CD4-positive, alpha-beta memory T cell (primary cell): ENCODE results near the gene TMEM272. TPM values are rescaled to one million over a fixed set of nuclear protein-coding genes. Genes with fewer than 3 reads are reported as not detected.
A peak's percentile ranks its signal among the peaks of the same experiment; 100 is the strongest.

Experiments
- CTCF ChIA-PET: fragments of 350-600 bp; sonication (Branson Sonifier 250); formaldehyde crosslinking; loops from one replicate; lab custom pipeline; 2021; ENCODE audit warnings: inconsistent platforms; ENCODE audit not compliant: partially characterized antibody; lab: Charles Lee
- POLR2A ChIA-PET: fragments of 350-600 bp; sonication (Branson Sonifier 250); formaldehyde crosslinking; loops from one replicate; lab custom pipeline; 2021; ENCODE audit not compliant: partially characterized antibody; lab: Charles Lee
- DNase-seq, 5 donors: peaks; one replicate each; pipeline versions ENCODE4 v3.0.0 to v3.0.0-alpha.2; 2020 to 2022; ENCODE audit warnings: mixed read lengths in 1 of 5
- H3K27ac ChIP-seq: one replicate; pipeline ENCODE4 v1.7.0; 2013; ENCODE audit warnings: low read depth, low read length
- H3K27me3 ChIP-seq: 2 replicates; pipeline ENCODE4 v1.7.0; 2013; ENCODE audit warnings: mild to moderate bottlenecking, low read length, moderate library complexity; ENCODE audit not compliant: insufficient read depth
- H3K36me3 ChIP-seq: 2 replicates; pipeline ENCODE4 v1.7.0; 2013; ENCODE audit warnings: mild to moderate bottlenecking, low read length, moderate library complexity; ENCODE audit not compliant: insufficient read depth
- H3K4me1 ChIP-seq: 2 replicates; pipeline ENCODE4 v1.7.0; 2013; ENCODE audit warnings: mild to moderate bottlenecking, low read length, moderate library complexity; ENCODE audit not compliant: insufficient read depth
- H3K4me3 ChIP-seq, 2 donors: one replicate each; pipeline ENCODE4 v1.7.0; 2013; ENCODE audit warnings: low read length in 2 of 2, mild to moderate bottlenecking in 1 of 2
- H3K9me3 ChIP-seq, 2 donors: one replicate each; pipeline ENCODE4 v1.7.0; 2013; ENCODE audit warnings: low read length in 2 of 2, control low read depth in 1 of 2; ENCODE audit not compliant: control insufficient read depth in 1 of 2
- H3K27ac Mint-ChIP-seq, 7 donors: one replicate each; pipeline ENCODE4 v1.8.0; 2020 to 2021; ENCODE audit warnings: mixed read lengths in 7 of 7, mild to moderate bottlenecking in 6 of 7, inconsistent platforms in 3 of 7, moderate library complexity in 3 of 7
- H3K27me3 Mint-ChIP-seq, 2 donors: one replicate each; pipeline ENCODE4 v1.8.0; 2020 to 2021; ENCODE audit warnings: mixed read lengths in 2 of 2
- H3K36me3 Mint-ChIP-seq, 2 donors: one replicate each; pipeline ENCODE4 v1.8.0; 2020 to 2021; ENCODE audit warnings: mixed read lengths in 2 of 2, inconsistent platforms in 1 of 2, mild to moderate bottlenecking in 1 of 2
- H3K4me1 Mint-ChIP-seq, 4 donors: one replicate each; pipeline ENCODE4 v1.8.0; 2020 to 2021; ENCODE audit warnings: mixed read lengths in 4 of 4, mild to moderate bottlenecking in 1 of 4
- H3K4me3 Mint-ChIP-seq, 8 donors: one replicate each; pipeline ENCODE4 v1.8.0; 2020 to 2021; ENCODE audit warnings: mixed read lengths in 8 of 8, mild to moderate bottlenecking in 7 of 8, moderate library complexity in 6 of 8, inconsistent platforms in 3 of 8
- H3K9me3 Mint-ChIP-seq, 8 donors: one replicate each; pipeline ENCODE4 v1.8.0; 2020 to 2021; ENCODE audit warnings: mixed read lengths in 8 of 8, mild to moderate bottlenecking in 5 of 8, inconsistent platforms in 3 of 8, moderate library complexity in 1 of 8
- intact Hi-C: fragments of 100-400 bp; cut with micrococcal nuclease; formaldehyde crosslinking; loops from one replicate; pipeline ENCODE4 v1.15.1; 2023
- polyA plus RNA-seq, 2 donors: library from polyadenylated mRNA; unstranded; fragments of 300-500 nt; fragmentation: Illumina TruSeq; gene quantifications; one replicate each; pipeline ENCODE4 v1.2.3, GENCODE V29; 2021
- total RNA-seq, 2 experiments: library from RNA; stranded (reverse); gene quantifications; one replicate each; pipeline ENCODE4 v1.2.3, GENCODE V29; 2021

The TMEM272 gene
- total and polyA plus RNA-seq, 4 experiments from 2014 or later: 0.41 to 9.0 (median 7.9) TPM; not detected in 1

- H3K4me1 Mint-ChIP-seq: peaks cover 0 to 4% (median 0%) of the 10 kb centered on the region in 4 donors
- ChIA-PET CTCF (no interaction called here), POLR2A (no interaction called here)
- no peak for DNase-seq
- H3K4me3 ChIP-seq: no peak overlapping the region
- no peak overlapping the region for H3K27ac Mint-ChIP-seq
- H3K27ac ChIP-seq: no peak overlapping the region
- H3K4me3 Mint-ChIP-seq: no peak overlapping the region
- no peaks in the 10 kb centered on the region for H3K27me3 Mint-ChIP-seq
- H3K36me3 ChIP-seq: no peaks in the 10 kb centered on the region
- peaks cover 6 to 10% of the 10 kb centered on the region in 2 donors for H3K36me3 Mint-ChIP-seq
- H3K4me1 ChIP-seq: no peaks in the 10 kb centered on the region
- no peaks in the 10 kb centered on the region for H3K9me3 Mint-ChIP-seq
- H3K9me3 ChIP-seq: no peaks in the 10 kb centered on the region
- no peaks in the 10 kb centered on the region for H3K27me3 ChIP-seq
- intact Hi-C loops: no loop called here
Observed at GRCh38 chr13:51778392-51778791, 66.6 kb downstream of the TMEM272 start.

- Mint-ChIP-seq H3K27me3 (no peaks in the 10 kb centered on the region), H3K9me3 (no peaks in the 10 kb centered on the region), H3K4me1 (peaks cover 0 to 4% (median 0%) of the 10 kb centered on the region in 4 donors), H3K36me3 (peaks cover 6 to 10% of the 10 kb centered on the region in 2 donors), H3K27ac (peak overlapping the region in 1 of 7 donors; percentile 64), H3K4me3 (no peak overlapping the region)
- Histone ChIP-seq H3K27me3 (no peaks in the 10 kb centered on the region), H3K4me3 (no peak overlapping the region), H3K4me1 (no peaks in the 10 kb centered on the region), H3K9me3 (no peaks in the 10 kb centered on the region), H3K36me3 (no peaks in the 10 kb centered on the region), H3K27ac (no peak overlapping the region)
- ChIA-PET POLR2A (no interaction called here), CTCF (no interaction called here)
- DNase-seq: no peak
- intact Hi-C loops: no loop called here
Observed at GRCh38 chr13:51777921-51778320, 67.1 kb downstream of the TMEM272 start.

GRCh38 chr13:51776179-51776578, 68.8 kb downstream of the TMEM272 start:
- Histone ChIP-seq H3K4me3 (no peak overlapping the region), H3K27ac (no peak overlapping the region), H3K27me3 (no peaks in the 10 kb centered on the region), H3K36me3 (peaks cover 3% of the 10 kb centered on the region), H3K4me1 (no peaks in the 10 kb centered on the region), H3K9me3 (no peaks in the 10 kb centered on the region)
- Mint-ChIP-seq H3K27ac (peak overlapping the region in 2 of 7 donors; percentile 22 to 51), H3K4me3 (no peak overlapping the region), H3K27me3 (no peaks in the 10 kb centered on the region), H3K9me3 (no peaks in the 10 kb centered on the region), H3K4me1 (no peaks in the 10 kb centered on the region), H3K36me3 (peaks cover 11 to 23% of the 10 kb centered on the region in 2 donors)
- no peak for DNase-seq
- ChIA-PET CTCF (no interaction called here), POLR2A (no interaction called here)
- intact Hi-C loops: no loop called here

GRCh38 chr13:51773515-51773914, 71.5 kb downstream of the TMEM272 start:
- H3K9me3 ChIP-seq: no peaks in the 10 kb centered on the region
- peaks cover 15 to 34% of the 10 kb centered on the region in 2 donors for H3K36me3 Mint-ChIP-seq
- POLR2A ChIA-PET: no interaction called here
- H3K4me3 Mint-ChIP-seq: no peak overlapping the region
- no peaks in the 10 kb centered on the region for H3K27me3 ChIP-seq
- intact Hi-C loops: no loop called here
- H3K27me3 Mint-ChIP-seq: no peaks in the 10 kb centered on the region
- no peaks in the 10 kb centered on the region for H3K9me3 Mint-ChIP-seq
- H3K36me3 ChIP-seq: peaks cover 5% of the 10 kb centered on the region
- no peak overlapping the region for H3K27ac ChIP-seq
- peak overlapping the region in 1 of 7 donors; percentile 31 for H3K27ac Mint-ChIP-seq
- H3K4me3 ChIP-seq: no peak overlapping the region
- H3K4me1 Mint-ChIP-seq: no peaks in the 10 kb centered on the region
- no peaks in the 10 kb centered on the region for H3K4me1 ChIP-seq
- CTCF ChIA-PET: no interaction called here
- DNase-seq: no peak

- Histone ChIP-seq H3K27me3 (no peaks in the 10 kb centered on the region), H3K4me3 (no peak overlapping the region), H3K9me3 (no peaks in the 10 kb centered on the region), H3K36me3 (peaks cover 5% of the 10 kb centered on the region), H3K27ac (no peak overlapping the region), H3K4me1 (no peaks in the 10 kb centered on the region)
- Mint-ChIP-seq H3K27me3 (no peaks in the 10 kb centered on the region), H3K4me1 (no peaks in the 10 kb centered on the region), H3K9me3 (no peaks in the 10 kb centered on the region), H3K36me3 (peaks cover 15 to 39% of the 10 kb centered on the region in 2 donors), H3K4me3 (no peak overlapping the region), H3K27ac (peak overlapping the region in 4 of 7 donors; percentile 16 to 81 (median 56))
- no peak for DNase-seq
- ChIA-PET CTCF (no interaction called here), POLR2A (no interaction called here)
- intact Hi-C loops: no loop called here
Observed at GRCh38 chr13:51772781-51773180, 72.2 kb downstream of the TMEM272 start.

GRCh38 chr13:51772105-51772455, 72.9 kb downstream of the TMEM272 start:
- no peak for DNase-seq
- Histone ChIP-seq H3K27me3 (no peaks in the 10 kb centered on the region), H3K4me3 (no peak overlapping the region), H3K9me3 (no peaks in the 10 kb centered on the region), H3K4me1 (no peaks in the 10 kb centered on the region), H3K36me3 (peaks cover 5% of the 10 kb centered on the region), H3K27ac (no peak overlapping the region)
- peaks cover 15 to 36% of the 10 kb centered on the region in 2 donors for H3K36me3 Mint-ChIP-seq
- H3K9me3 Mint-ChIP-seq: no peaks in the 10 kb centered on the region
- no peaks in the 10 kb centered on the region for H3K4me1 Mint-ChIP-seq
- H3K27me3 Mint-ChIP-seq: no peaks in the 10 kb centered on the region
- H3K27ac Mint-ChIP-seq: peak overlapping the region in 5 of 7 donors; percentile 32 to 42 (median 37)
- intact Hi-C loops: no loop called here
- H3K4me3 Mint-ChIP-seq: no peak overlapping the region
- POLR2A ChIA-PET: no interaction called here
- CTCF ChIA-PET: no interaction called here

GRCh38 chr13:51771418-51772104, 73.4 kb downstream of the TMEM272 start:
- Mint-ChIP-seq H3K4me1 (no peaks in the 10 kb centered on the region), H3K9me3 (no peaks in the 10 kb centered on the region), H3K27me3 (no peaks in the 10 kb centered on the region), H3K4me3 (no peak overlapping the region), H3K36me3 (peaks cover 16 to 39% of the 10 kb centered on the region in 2 donors), H3K27ac (peak overlapping the region in 4 of 7 donors; percentile 32 to 66 (median 44))
- POLR2A ChIA-PET: no interaction called here
- intact Hi-C loops: no loop called here
- peak in 1 of 5 donors; percentile 43 for DNase-seq
- no peaks in the 10 kb centered on the region for H3K4me1 ChIP-seq
- no peak overlapping the region for H3K4me3 ChIP-seq
- CTCF ChIA-PET: no interaction called here
- H3K36me3 ChIP-seq: peaks cover 5% of the 10 kb centered on the region
- no peaks in the 10 kb centered on the region for H3K27me3 ChIP-seq
- H3K27ac ChIP-seq: no peak overlapping the region
- H3K9me3 ChIP-seq: no peaks in the 10 kb centered on the region
